CD4-positive, alpha-beta T cell treated with Interleukin-12 subunit alpha and Interleukin-12 subunit beta, for 1 hour (primary cell): Measurements from ENCODE around the gene CLEC11A.
"Not testable (repeated sequence)": the region's sequence is repeated elsewhere in the genome, so short reads cannot be mapped to it uniquely, and the experiment has no call there.

Source experiments
- DNase-seq: peaks from one replicate; pipeline ENCODE4 v3.0.0-alpha.2; 2020

Gene CLEC11A

GRCh38 chr19:50723735-50724521 lies 764 bp downstream of the CLEC11A start:
- no peak for DNase-seq

- peak; percentile 93 for DNase-seq
Measured at GRCh38 chr19:50724522-50725217, 1.5 kb downstream of the CLEC11A start.

- no peak for DNase-seq
Measured at GRCh38 chr19:50725218-50725910, 2.2 kb downstream of the CLEC11A start.

- DNase-seq = no peak
Measured at GRCh38 chr19:50725911-50726230, 2.7 kb downstream of the CLEC11A start.

- peak; percentile 64 for DNase-seq
Measured at GRCh38 chr19:50728084-50728737, 5.0 kb downstream of the CLEC11A start.

GRCh38 chr19:50729894-50730293 lies 6.7 kb downstream of the CLEC11A start:
- DNase-seq = no peak

- DNase-seq = no peak
Measured at GRCh38 chr19:50735869-50736268, 12.7 kb downstream of the CLEC11A start.

GRCh38 chr19:50736338-50736737 lies 13.2 kb downstream of the CLEC11A start:
- DNase-seq = no peak

GRCh38 chr19:50739132-50739913 lies 16.2 kb downstream of the CLEC11A start:
- no peak for DNase-seq

- DNase-seq = no peak
Measured at GRCh38 chr19:50739914-50740426, 16.8 kb downstream of the CLEC11A start.

- DNase-seq = no peak
Measured at GRCh38 chr19:50741179-50741933, 18.2 kb downstream of the CLEC11A start.

- no peak for DNase-seq
Measured at GRCh38 chr19:50743537-50743936, 20.4 kb downstream of the CLEC11A start.

- no peak for DNase-seq
Measured at GRCh38 chr19:50745221-50745620, 22.1 kb downstream of the CLEC11A start.

GRCh38 chr19:50747141-50747540 lies 24.0 kb downstream of the CLEC11A start:
- DNase-seq = not testable (repeated sequence)

- no peak for DNase-seq
Measured at GRCh38 chr19:50749490-50749889, 26.3 kb downstream of the CLEC11A start.

- DNase-seq = no peak
Measured at GRCh38 chr19:50750010-50750409, 26.8 kb downstream of the CLEC11A start.

- no peak for DNase-seq
Measured at GRCh38 chr19:50753879-50754278, 30.7 kb downstream of the CLEC11A start.

- not testable (repeated sequence) for DNase-seq
Measured at GRCh38 chr19:50756244-50756643, 33.1 kb downstream of the CLEC11A start.

- DNase-seq = not testable (repeated sequence)
Measured at GRCh38 chr19:50757624-50758023, 34.5 kb downstream of the CLEC11A start.

GRCh38 chr19:50759076-50759475 lies 35.9 kb downstream of the CLEC11A start:
- not testable (repeated sequence) for DNase-seq

GRCh38 chr19:50759886-50760285 lies 36.7 kb downstream of the CLEC11A start:
- peak; percentile 6 for DNase-seq
